Measurements from ENCODE around the gene VAPB.

GRCh38 chr20:58362206-58362516 lies 26.9 kb upstream of the VAPB start:
- TF ChIP-seq POLR2A (IDR thresholded peaks at IDR 0.05; ENCODE audit: low read length) (no peak), GATA1 (IDR thresholded peaks at IDR 0.05; ENCODE audit: low read depth, low read length) (no peak)

Data from erythroblast (primary cell).